IPS DF 4.7 (cell line): ENCODE data around the gene CA6.
"Not testable (repeated sequence)": the region's sequence is repeated elsewhere in the genome, so short reads cannot be mapped to it uniquely, and the experiment has no call there.

ENCODE experiments used
- DNase-seq: peaks from one replicate; pipeline ENCODE4 v3.0.0-alpha.2; 2013; ENCODE audit warnings: low spot score; ENCODE audit errors: extremely low read depth

Gene CA6

GRCh38 chr1:8969937-8970336 lies 24.3 kb downstream of the CA6 start:
- no peak for DNase-seq

- DNase-seq: no peak
Measured at GRCh38 chr1:8970870-8971337, 25.2 kb downstream of the CA6 start.

GRCh38 chr1:8974551-8974950 lies 28.9 kb downstream of the CA6 start:
- DNase-seq: no peak

- DNase-seq: no peak
Measured at GRCh38 chr1:8976338-8976737, 30.7 kb downstream of the CA6 start.

GRCh38 chr1:8976896-8977450 lies 31.3 kb downstream of the CA6 start:
- no peak for DNase-seq

GRCh38 chr1:8980656-8981055 lies 35.0 kb downstream of the CA6 start:
- DNase-seq: no peak

GRCh38 chr1:8981169-8981568 lies 35.5 kb downstream of the CA6 start:
- no peak for DNase-seq

GRCh38 chr1:8984203-8984602 lies 38.5 kb downstream of the CA6 start:
- no peak for DNase-seq

- no peak for DNase-seq
Measured at GRCh38 chr1:8984990-8985389, 39.3 kb downstream of the CA6 start.

- no peak for DNase-seq
Measured at GRCh38 chr1:8985915-8986813, 40.5 kb downstream of the CA6 start.

- DNase-seq: no peak
Measured at GRCh38 chr1:8986814-8987190, 41.1 kb downstream of the CA6 start.

- no peak for DNase-seq
Measured at GRCh38 chr1:8987881-8988617, 42.4 kb downstream of the CA6 start.

GRCh38 chr1:8988618-8988967 lies 42.9 kb downstream of the CA6 start:
- no peak for DNase-seq

GRCh38 chr1:8989061-8989460 lies 43.4 kb downstream of the CA6 start:
- no peak for DNase-seq

- no peak for DNase-seq
Measured at GRCh38 chr1:8989821-8990220, 44.2 kb downstream of the CA6 start.

GRCh38 chr1:8992936-8993687 lies 47.4 kb downstream of the CA6 start:
- no peak for DNase-seq

GRCh38 chr1:8993962-8994675 lies 48.5 kb downstream of the CA6 start:
- DNase-seq: not testable (repeated sequence)

- not testable (repeated sequence) for DNase-seq
Measured at GRCh38 chr1:9001534-9002214, 56.0 kb downstream of the CA6 start.

GRCh38 chr1:9002215-9002560 lies 56.5 kb downstream of the CA6 start:
- not testable (repeated sequence) for DNase-seq

GRCh38 chr1:9004031-9004699 lies 58.5 kb downstream of the CA6 start:
- no peak for DNase-seq
